GM19467 (cell line): ENCODE results near the gene SLC30A4.

Experiments used
- ATAC-seq: cut with Tn5 transposase; IDR thresholded peaks from one replicate; pipeline ENCODE4 v1.9.1; 2021; ENCODE audit warnings: mild to moderate bottlenecking, moderate library complexity; ENCODE audit not compliant: unreplicated experiment

SLC30A4 gene

DNA sequence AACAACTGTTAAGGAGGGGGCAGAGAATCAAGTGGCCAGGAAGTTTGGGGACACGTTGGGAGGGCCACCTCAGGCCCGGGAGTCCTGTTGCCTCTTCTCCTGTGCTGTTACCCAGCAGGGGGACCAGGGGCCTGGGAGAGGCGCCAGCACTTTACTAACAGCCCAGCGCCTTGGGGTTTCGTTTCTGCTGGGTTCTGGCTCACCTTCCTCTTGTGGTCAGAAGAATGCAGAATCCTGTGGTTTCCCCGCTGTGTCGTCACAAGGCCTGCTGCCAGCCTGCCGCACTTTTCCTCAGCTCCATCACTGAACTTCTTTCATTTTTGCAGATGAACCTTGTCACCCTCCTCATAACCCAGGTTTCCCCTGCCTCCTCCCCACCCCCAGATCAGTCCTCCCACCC, 67.7 kb downstream of the SLC30A4 start:
- ATAC-seq: no peak

DNA sequence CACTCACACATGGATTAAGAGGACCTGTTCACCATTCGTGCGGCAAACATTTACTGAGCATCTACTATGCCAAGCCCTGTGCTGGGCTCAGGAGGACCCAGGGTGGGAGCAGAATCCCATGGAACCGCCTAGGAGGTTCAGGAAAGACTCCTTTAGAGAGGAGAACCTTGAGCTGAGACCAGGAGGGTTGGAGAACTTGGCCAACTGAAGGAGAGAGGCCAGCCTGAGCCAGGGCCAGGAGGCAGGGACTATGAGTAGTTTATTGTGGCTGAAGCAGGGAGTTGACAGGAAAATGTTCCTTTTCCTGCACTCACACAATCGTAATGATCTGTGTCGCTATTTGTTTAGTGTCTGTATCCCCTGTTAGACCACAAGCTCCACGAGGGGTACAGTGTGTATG, 71.3 kb downstream of the SLC30A4 start:
- no peak for ATAC-seq

DNA sequence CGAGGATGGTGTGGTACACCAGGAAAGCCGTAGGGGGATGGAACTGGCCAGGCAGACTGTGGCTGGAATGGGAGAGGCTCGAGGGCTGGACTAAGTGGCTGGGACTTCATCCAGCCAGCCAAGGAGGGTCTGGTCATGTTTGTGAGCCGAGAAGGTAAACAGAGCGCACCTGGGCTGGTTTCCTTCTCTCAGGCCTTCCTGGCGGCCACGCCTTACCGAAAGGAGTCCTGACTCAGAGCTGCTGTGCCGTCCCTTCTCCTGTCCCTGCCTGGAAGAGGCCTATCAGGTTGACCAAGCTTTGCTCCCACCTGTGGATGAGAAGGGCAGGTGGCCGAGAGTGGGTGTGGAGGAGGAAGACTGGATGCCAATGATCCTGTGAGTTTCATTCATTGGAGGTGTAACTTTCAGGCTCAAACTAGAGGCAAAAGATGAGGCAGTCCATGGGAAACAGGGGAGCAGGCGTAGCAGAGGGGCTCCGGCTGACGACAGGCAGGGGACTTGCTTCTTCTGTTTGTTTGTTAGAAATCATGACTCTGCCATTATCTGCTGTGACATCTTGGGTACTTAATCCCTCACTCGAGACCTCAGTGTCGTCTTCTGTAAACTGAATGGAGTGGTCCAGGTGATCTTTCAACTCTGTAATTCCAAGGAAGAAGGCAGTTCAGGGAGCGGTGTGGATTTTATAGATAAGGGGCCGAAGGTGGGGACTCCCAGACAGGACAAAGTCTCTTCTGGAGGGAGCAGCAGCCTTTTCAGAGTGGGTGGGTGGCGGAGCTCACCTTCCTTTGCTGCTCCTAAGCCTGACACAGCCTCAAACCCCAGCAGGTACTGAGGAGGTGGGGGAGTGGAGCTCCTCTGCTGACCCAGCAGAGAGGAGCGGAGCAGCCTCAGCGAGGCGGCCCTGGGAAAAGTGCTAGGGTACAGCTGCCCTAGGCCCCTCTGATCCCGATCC, 72.4 kb downstream of the SLC30A4 start:
- no peak for ATAC-seq

DNA sequence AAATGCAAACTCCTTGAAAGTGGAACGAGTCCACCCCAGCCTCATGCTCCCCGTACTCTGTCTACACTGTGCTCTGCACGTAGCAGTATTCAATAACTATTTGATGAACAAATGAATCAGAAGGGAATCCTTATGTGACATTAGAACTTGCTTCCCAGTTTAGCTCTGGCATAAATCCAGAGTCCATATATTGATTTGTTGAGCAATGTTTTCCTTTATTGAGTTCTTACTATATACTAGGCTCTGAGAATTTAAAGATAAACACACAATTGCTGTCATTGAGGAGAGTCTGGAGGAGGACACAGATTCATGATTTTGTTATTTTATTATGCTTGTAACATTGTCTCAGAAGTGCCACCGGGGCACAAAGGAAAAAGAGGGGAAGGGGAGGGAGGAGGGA, 73.2 kb downstream of the SLC30A4 start:
- ATAC-seq: no peak

DNA sequence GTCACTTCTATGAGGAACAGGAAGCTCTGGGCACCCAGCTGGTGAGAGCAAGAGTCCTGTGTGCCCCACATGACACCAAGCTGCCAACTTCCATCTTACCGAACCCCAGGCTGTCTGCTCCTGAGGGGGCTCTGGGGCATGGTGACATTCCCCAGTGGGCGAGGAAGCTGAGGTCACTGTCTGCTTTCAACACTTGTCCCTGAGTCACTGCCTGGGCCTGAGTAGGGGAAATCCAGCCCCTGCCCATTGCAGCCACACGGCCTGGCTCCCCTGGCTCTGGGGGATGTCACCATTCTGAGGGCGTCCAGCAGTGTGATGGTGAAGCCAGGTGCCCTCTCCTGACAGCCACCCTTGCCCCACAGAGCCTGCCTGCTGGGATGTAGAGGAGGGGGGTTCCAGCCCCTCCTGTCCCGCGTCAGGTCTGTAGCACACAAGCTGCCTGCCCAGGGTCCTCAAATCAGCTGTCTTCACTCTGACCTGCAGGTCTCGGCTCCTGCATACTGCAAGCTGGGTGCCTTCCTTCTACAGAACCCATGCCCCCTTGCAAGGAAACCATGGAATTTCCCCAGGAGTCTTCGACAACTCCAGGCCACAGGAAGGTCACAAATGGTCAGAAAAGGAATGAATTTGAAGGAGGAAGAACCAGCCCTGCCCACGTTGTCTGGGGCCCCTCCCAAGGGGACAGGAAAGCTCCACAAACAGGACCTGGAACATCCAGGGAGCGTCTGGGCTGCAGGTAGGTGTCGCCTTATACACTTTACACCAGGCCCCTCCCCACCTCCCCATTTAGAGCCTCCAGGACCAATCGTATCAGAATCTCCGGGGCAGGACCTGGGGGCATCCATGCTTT, 74.3 kb downstream of the SLC30A4 start:
- no peak for ATAC-seq

DNA sequence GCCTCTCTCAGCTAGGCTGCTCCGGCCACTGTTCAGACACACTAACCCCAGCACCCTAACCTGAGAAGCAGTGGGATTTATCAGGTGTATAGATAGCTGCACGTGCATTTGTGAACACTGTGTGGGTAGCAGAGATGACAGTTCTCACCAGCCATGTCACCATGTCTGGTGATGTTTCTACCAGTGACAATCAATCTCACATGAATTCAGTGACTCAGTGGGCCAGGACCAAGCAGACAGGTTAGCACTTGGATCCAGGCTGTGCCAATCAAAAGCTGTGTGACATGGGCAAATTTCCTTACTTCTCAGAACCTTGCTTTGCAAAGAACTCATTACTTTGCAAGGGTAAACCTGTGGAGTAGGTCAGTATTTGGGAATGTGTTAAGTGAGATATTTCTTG, 78.9 kb downstream of the SLC30A4 start:
- no peak for ATAC-seq

DNA sequence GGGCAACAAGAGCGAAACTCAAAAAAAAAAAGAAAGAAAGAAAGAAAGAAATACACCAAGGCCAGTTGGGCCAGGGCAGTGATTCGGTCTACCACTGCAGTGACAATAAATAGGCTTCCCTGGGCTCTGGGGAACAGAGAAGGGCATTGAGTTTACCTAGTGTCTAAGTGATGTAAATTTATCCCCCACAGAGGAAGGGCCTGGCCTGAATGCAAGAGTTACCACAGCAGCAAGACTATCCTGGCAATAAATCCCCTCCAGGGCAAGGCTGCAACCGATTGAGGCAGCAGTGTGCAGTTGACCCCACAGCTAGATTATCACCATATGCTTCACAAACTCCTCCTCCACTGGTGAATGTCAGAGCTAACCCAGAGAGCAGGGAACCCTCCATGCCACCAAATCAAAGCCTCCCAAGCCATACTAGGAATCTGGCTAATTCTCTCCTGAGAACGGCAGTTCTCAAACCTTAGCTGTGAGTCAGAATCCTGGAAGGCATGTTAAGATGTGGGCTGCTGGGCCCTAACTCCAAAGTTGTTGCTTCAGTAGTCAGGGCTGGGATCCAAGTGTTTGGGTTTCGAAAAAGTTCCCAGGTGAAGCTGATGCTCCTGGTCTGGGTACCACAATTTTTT, 79.9 kb downstream of the SLC30A4 start:
- no peak for ATAC-seq

DNA sequence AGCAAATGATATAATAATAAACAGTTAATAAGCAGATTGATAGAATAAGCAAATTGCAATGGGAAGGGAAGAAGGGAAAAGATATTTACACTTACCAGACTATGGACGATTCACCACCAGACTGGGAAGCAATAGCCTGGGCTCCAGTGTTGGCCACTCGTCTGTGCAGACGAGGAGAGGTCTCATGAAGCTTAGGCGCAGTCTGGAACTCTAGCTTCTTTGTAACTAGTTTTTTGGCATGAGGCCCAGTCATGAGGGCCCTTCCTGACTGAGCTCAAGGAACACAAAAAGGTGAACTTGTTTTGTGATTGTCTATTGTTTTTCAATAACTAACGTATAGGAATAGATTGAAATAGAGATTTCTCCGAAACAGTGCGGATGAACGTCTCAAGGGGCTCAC, 80.9 kb downstream of the SLC30A4 start:
- ATAC-seq: no peak

DNA sequence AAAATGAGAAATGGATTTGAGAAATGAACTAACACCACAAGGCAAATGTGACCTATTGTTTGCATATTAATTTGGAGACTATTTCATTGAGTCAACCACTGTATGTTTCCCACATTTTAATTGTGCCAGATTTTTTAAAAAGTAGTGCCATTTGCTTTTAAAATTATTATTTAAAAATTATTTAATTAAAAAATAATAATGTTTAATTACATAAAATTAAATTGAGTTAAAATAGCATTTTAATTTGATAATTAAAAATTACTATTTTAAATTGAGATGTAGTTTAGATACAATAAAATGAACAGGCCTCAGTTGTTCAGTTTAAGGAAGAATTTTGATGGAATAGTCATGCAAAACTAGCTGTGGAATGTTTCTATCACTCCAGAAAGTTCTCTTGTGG, 81.5 kb downstream of the SLC30A4 start:
- no peak for ATAC-seq

DNA sequence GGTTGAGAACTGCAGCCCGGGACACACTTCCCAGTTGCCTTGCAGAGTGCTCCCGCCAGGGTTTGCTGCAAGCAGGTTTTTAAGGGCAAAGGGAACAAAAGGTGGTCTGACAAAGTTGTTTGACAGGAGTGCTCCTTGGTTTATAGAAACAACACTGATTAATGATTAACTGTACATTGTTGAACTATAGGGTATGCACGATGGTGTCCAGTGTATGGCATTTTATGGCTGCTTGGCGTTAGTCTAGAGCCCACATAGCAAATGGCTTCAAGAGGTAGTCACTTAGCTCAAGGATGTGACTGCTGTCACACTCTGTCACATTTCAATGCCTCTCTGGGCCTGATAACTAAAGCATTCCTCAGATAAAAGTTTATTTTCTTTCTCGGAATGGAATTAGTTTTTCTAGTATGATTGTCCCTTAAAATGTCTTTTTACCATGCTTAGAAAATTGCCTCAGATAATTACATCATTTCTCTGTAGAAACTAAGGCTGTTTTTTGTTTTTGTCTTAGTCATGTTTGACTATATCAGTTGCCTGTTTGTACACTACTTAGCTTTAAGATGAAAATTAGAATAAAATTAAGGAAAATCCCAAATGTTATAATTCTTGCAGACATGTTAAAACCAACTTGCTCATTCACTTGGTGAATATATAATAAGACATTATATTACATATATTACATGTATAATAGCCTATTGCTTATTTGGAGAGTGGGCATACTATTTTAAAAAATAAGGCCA, 82.9 kb downstream of the SLC30A4 start:
- ATAC-seq: no peak

DNA sequence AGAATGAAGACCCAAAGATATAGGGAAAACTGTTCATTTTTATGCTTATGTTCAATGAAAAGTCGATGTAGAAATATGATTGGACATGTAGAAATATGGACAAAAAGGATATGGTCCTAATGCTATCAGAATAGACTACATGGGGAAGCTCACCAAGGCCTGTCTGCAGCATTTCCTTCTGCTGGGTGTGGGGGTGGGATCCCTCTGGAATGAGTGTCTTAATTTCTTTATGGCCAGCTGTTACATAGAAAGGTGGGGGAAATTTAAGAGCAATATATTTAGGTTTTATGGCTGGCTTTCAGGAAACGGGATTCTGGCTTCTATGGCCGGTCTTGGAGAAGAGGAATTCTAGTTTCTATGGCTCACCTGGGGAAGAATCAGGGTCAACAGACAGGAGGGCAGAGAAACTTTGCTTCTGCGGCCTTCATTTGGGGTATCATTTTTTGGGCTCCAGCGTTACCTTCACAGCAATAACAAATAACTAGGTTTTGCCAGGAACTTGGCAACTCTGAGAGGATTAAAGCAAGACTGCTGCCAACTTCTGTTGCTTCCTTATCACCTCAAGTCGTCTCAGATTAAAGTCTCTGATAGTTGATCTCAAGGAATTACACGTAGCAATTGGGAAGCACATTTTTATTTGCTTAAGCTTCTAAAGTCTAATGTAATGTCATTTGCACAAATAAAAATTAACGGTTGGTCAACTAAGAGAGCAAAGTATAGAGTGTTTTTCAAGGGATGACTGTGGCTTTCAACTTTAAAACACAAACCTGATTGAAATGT, 87.2 kb downstream of the SLC30A4 start:
- no peak for ATAC-seq

DNA sequence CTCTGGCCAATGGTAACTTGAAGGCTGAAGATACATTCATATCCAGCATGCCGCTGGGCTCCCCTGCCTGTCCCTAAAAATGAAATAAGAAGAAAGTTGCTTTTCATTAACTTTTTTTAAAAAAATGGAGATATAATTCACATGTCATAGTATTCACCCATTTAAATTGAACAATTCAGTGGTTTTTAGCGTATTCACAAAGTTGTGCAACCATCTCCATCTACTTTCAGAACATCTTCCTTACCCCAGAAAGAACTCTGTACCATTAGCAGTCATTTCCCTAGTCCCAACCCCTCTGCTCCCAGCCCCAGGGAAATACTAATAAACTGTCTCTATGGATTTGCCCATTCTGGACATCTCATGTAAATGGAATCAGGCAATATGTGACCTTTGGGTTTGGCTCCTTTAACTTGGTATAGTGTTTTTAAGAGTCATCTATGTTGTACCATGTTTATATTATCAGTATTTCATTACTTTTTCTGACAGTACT, 88.4 kb downstream of the SLC30A4 start:
- ATAC-seq: no peak

DNA sequence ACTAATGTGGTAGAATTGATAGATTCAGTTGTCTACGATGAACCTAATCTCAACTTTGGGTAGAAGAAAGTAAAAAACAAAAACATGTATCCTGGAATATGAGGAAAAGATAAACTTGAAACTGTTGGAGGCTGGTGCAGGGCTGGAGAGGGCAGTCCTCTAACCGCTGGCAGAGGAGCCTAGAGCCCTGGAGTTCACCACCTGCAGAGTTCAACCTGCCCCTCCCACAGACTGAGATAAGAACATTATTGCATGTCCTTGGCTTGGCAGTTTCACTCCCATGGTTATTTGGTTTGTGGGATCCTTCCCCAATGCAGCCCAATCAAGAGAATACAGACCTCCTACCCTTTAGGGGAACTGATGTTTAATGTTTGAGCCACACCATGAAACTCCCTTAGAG, 91.0 kb downstream of the SLC30A4 start:
- no peak for ATAC-seq

DNA sequence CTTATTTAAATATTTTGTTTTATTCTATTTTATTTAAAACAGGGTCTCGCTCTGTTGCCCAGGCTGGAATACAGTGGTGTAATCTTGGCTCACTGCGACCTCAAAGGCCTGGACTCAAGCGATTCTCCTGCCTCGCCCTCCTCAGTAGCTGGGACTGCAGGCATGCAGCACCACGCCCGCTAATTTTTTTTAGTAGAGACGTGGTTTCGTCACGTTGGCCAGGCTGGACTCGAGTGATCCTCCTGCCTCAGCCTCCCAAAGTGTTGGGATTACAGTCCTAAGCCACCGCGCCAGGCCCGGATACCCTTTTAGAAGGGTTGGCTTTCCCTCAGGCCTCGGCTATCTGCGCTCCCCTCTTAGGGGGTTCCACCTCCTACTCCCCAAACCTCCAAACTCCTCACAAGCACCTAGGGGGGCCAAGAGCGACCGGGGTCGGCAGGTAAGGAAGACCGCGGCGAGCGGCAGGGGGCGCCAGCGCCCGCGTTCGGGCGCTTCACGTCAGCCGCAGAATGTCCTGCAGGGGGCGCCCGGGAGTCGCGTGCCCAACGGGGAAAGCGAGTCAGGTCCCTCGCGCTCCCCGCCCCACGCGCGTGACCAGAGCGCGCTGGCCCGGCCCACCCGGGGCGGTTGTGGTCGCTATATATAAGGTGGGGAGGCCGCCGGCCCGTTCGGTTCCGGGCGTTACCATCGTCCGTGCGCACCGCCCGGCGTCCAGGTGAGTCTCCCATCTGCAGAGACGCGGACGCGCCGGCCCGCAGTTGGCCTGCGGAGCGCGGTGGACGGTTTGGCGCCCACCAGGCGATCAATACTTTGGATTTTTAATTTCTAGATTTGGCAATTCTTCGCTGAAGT, 92.4 kb downstream of the SLC30A4 start:
- ATAC-seq: no peak
